WTC11 (cell line): ENCODE data around the gene CHST13. TPM values are rescaled to one million over a fixed set of nuclear protein-coding genes. Genes with fewer than 3 reads are reported as not detected.

Experiments used
- ATAC-seq: fragments of 200-7000 bp; cut with Tn5 transposase; 2 replicates; pipeline ENCODE4 v1.10.0; 2021; ENCODE audit warnings: mild to moderate bottlenecking, moderate library complexity
- CTCF ChIA-PET: fragments of 300-600 bp; sonication (Branson Sonifier 250); formaldehyde crosslinking; loops from one replicate; lab custom pipeline; 2021; ENCODE audit warnings: antibody characterized with exemption; lab: Charles Lee
- POLR2A ChIA-PET: fragments of 350-600 bp; sonication (Branson Sonifier 250); formaldehyde crosslinking; loops from one replicate; lab custom pipeline; 2021; ENCODE audit warnings: antibody characterized with exemption; lab: Charles Lee
- DNase-seq: peaks from one replicate; pipeline ENCODE4 v3.0.0; 2021; ENCODE audit warnings: low spot score
- H3K27ac Mint-ChIP-seq: 2 replicates; pipeline ENCODE4 v1.8.0; 2021; ENCODE audit warnings: mixed read lengths
- H3K27me3 Mint-ChIP-seq: 2 replicates; pipeline ENCODE4 v1.8.0; 2021; ENCODE audit warnings: low read depth, mild to moderate bottlenecking, moderate library complexity, mixed read lengths
- H3K36me3 Mint-ChIP-seq: 2 replicates; pipeline ENCODE4 v1.8.0; 2021; ENCODE audit warnings: mixed read lengths
- H3K4me1 Mint-ChIP-seq: 2 replicates; pipeline ENCODE4 v1.8.0; 2022; ENCODE audit warnings: mixed read lengths
- H3K4me3 Mint-ChIP-seq: 2 replicates; pipeline ENCODE4 v1.8.0; 2021; ENCODE audit warnings: mild to moderate bottlenecking, moderate library complexity, mixed read lengths
- H3K9me3 Mint-ChIP-seq: 2 replicates; pipeline ENCODE4 v1.8.0; 2021; ENCODE audit warnings: mixed read lengths
- CBFB ChIP-seq: sonication (generic); formaldehyde crosslinking; IDR thresholded peaks from 2 replicates; pipeline ENCODE4 v1.8.1; 2022; ENCODE audit warnings: mild to moderate bottlenecking, low read depth, missing genetic modification reagents
- CREM ChIP-seq: sonication (generic); formaldehyde crosslinking; IDR thresholded peaks from 2 replicates; pipeline ENCODE4 v1.8.1; 2022; ENCODE audit warnings: mild to moderate bottlenecking, missing genetic modification reagents, moderate library complexity
- ESRRA ChIP-seq: sonication (generic); formaldehyde crosslinking; IDR thresholded peaks from 2 replicates; pipeline ENCODE4 v1.8.1; 2022; ENCODE audit warnings: mild to moderate bottlenecking, missing genetic modification reagents, borderline replicate concordance
- GTF2I ChIP-seq: fragments of 250-450 bp; sonication (Bioruptor Pico); conservative IDR thresholded peaks from 2 replicates; pipeline ENCODE4 v1.4.0; 2021; ENCODE audit warnings: mild to moderate bottlenecking
- MXD4 ChIP-seq: fragments of 250-450 bp; sonication (Bioruptor Pico); IDR thresholded peaks from 2 replicates; pipeline ENCODE4 v1.8.0; 2021; ENCODE audit warnings: mild to moderate bottlenecking, moderate library complexity, borderline replicate concordance
- MYBL2 ChIP-seq: sonication (generic); formaldehyde crosslinking; IDR thresholded peaks from 2 replicates; pipeline ENCODE4 v1.8.1; 2023; ENCODE audit warnings: mild to moderate bottlenecking, moderate library complexity, missing genetic modification reagents
- NFATC4 ChIP-seq: fragments of 250-450 bp; sonication (Bioruptor Pico); IDR thresholded peaks from 2 replicates; pipeline ENCODE4 v1.9.0; 2021; ENCODE audit warnings: mild to moderate bottlenecking
- NR1H2 ChIP-seq: sonication (generic); formaldehyde crosslinking; IDR thresholded peaks from 2 replicates; pipeline ENCODE4 v1.9.0; 2021; ENCODE audit warnings: mild to moderate bottlenecking, moderate library complexity, missing genetic modification reagents
- NR2C2 ChIP-seq: sonication (generic); formaldehyde crosslinking; IDR thresholded peaks from 2 replicates; pipeline ENCODE4 v1.8.0; 2022; ENCODE audit warnings: mild to moderate bottlenecking, missing genetic modification reagents
- TCF7 ChIP-seq: sonication (generic); formaldehyde crosslinking; IDR thresholded peaks from 2 replicates; pipeline ENCODE4 v1.8.0; 2022; ENCODE audit warnings: mild to moderate bottlenecking, low read depth, missing genetic modification reagents, moderate library complexity
- ZNF121 ChIP-seq: sonication (generic); formaldehyde crosslinking; IDR thresholded peaks from 2 replicates; pipeline ENCODE4 v1.8.0; 2023; ENCODE audit warnings: missing genetic modification reagents
- ZNF219 ChIP-seq: sonication (generic); formaldehyde crosslinking; IDR thresholded peaks from 2 replicates; pipeline ENCODE4 v1.8.0; 2023; ENCODE audit warnings: missing genetic modification reagents, mild to moderate bottlenecking, borderline replicate concordance
- ZNF232 ChIP-seq: sonication (generic); formaldehyde crosslinking; IDR thresholded peaks from 2 replicates; pipeline ENCODE4 v1.8.0; 2022; ENCODE audit warnings: mild to moderate bottlenecking, missing genetic modification reagents
- ZNF281 ChIP-seq: sonication (generic); formaldehyde crosslinking; IDR thresholded peaks from 2 replicates; pipeline ENCODE4 v1.8.0; 2023; ENCODE audit warnings: mild to moderate bottlenecking, missing genetic modification reagents
- total RNA-seq: library from RNA; stranded (reverse); gene quantifications from 3 replicates; pipeline ENCODE4 v1.2.3, GENCODE V29; 2021
- TF ChIP-seq, protein P1 (sequence below): sonication (generic); formaldehyde crosslinking; IDR thresholded peaks from 2 replicates; pipeline ENCODE4 v1.8.1; 2022; ENCODE audit warnings: mild to moderate bottlenecking, moderate library complexity, missing genetic modification reagents
- TF ChIP-seq, protein P2 (sequence below): fragments of 250-450 bp; sonication (Bioruptor Pico); IDR thresholded peaks from 2 replicates; pipeline ENCODE4 v1.9.0; 2021; ENCODE audit warnings: mild to moderate bottlenecking
- TF ChIP-seq, protein P3 (sequence below): fragments of 250-450 bp; sonication (Bioruptor Pico); IDR thresholded peaks from 2 replicates; pipeline ENCODE4 v1.9.0; 2021; ENCODE audit warnings: mild to moderate bottlenecking
- TF ChIP-seq, protein P4 (sequence below): sonication (generic); formaldehyde crosslinking; IDR thresholded peaks from 2 replicates; pipeline ENCODE4 v1.8.1; 2022; ENCODE audit warnings: low read depth, missing genetic modification reagents, borderline replicate concordance
- TF ChIP-seq, protein P5 (sequence below): sonication (generic); formaldehyde crosslinking; IDR thresholded peaks from 2 replicates; pipeline ENCODE4 v1.8.1; 2023; ENCODE audit warnings: mild to moderate bottlenecking, missing genetic modification reagents, moderate library complexity

Gene CHST13
- total RNA-seq, 1 experiment from 2014 or later, result 4.1 TPM

DNA sequence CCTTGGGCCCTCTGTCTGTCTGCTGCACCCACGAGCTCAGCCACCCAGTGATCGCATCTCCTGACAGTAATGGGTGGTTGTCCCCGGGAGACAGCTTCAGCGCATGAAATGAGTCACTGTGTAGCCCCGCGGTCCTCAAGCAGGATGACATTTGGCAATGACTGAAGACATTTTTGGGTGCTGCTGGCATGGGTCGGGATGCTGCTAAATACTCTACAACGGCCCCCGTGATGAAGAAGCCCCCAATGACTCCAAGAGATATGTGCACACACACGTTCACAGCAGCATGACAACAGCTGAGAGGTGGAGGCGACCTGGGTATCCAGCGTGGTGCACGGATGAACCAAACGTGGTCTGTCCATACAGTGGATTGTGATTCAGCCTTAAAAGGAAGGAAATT is 30.9 kb upstream of the CHST13 start:
- Mint-ChIP-seq H3K36me3 (no peaks in the 10 kb centered on the region), H3K27ac (no peak overlapping the region), H3K27me3 (no peaks in the 10 kb centered on the region), H3K4me1 (peaks cover 8% of the 10 kb centered on the region), H3K4me3 (no peak overlapping the region), H3K9me3 (no peaks in the 10 kb centered on the region)
- DNase-seq, result no peak
- no peak for ATAC-seq
- ChIA-PET POLR2A (no interaction called here), CTCF (no interaction called here)
- no peak for TF ChIP-seq ZNF232
- TF ChIP-seq, protein P1, sequence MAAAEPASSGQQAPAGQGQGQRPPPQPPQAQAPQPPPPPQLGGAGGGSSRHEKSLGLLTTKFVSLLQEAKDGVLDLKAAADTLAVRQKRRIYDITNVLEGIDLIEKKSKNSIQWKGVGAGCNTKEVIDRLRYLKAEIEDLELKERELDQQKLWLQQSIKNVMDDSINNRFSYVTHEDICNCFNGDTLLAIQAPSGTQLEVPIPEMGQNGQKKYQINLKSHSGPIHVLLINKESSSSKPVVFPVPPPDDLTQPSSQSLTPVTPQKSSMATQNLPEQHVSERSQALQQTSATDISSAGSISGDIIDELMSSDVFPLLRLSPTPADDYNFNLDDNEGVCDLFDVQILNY (CRISPR knock-in tag), result no peak
- no peak for TF ChIP-seq ESRRA (CRISPR knock-in tag)
- TF ChIP-seq, protein P2, sequence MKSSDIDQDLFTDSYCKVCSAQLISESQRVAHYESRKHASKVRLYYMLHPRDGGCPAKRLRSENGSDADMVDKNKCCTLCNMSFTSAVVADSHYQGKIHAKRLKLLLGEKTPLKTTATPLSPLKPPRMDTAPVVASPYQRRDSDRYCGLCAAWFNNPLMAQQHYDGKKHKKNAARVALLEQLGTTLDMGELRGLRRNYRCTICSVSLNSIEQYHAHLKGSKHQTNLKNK (CRISPR knock-in tag), result no peak
- TF ChIP-seq, protein P3, sequence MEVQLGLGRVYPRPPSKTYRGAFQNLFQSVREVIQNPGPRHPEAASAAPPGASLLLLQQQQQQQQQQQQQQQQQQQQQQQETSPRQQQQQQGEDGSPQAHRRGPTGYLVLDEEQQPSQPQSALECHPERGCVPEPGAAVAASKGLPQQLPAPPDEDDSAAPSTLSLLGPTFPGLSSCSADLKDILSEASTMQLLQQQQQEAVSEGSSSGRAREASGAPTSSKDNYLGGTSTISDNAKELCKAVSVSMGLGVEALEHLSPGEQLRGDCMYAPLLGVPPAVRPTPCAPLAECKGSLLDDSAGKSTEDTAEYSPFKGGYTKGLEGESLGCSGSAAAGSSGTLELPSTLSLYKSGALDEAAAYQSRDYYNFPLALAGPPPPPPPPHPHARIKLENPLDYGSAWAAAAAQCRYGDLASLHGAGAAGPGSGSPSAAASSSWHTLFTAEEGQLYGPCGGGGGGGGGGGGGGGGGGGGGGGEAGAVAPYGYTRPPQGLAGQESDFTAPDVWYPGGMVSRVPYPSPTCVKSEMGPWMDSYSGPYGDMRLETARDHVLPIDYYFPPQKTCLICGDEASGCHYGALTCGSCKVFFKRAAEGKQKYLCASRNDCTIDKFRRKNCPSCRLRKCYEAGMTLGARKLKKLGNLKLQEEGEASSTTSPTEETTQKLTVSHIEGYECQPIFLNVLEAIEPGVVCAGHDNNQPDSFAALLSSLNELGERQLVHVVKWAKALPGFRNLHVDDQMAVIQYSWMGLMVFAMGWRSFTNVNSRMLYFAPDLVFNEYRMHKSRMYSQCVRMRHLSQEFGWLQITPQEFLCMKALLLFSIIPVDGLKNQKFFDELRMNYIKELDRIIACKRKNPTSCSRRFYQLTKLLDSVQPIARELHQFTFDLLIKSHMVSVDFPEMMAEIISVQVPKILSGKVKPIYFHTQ (CRISPR knock-in tag), result no peak
- no peak for TF ChIP-seq CBFB (CRISPR knock-in tag)
- no peak for TF ChIP-seq NR1H2 (CRISPR knock-in tag)
- TF ChIP-seq ZNF281 (CRISPR knock-in tag), result no peak
- TF ChIP-seq, protein P4, sequence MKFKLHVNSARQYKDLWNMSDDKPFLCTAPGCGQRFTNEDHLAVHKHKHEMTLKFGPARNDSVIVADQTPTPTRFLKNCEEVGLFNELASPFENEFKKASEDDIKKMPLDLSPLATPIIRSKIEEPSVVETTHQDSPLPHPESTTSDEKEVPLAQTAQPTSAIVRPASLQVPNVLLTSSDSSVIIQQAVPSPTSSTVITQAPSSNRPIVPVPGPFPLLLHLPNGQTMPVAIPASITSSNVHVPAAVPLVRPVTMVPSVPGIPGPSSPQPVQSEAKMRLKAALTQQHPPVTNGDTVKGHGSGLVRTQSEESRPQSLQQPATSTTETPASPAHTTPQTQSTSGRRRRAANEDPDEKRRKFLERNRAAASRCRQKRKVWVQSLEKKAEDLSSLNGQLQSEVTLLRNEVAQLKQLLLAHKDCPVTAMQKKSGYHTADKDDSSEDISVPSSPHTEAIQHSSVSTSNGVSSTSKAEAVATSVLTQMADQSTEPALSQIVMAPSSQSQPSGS (CRISPR knock-in tag), result no peak
- no peak for TF ChIP-seq CREM (CRISPR knock-in tag)
- no peak for TF ChIP-seq MXD4
- no peak for TF ChIP-seq NFATC4 (CRISPR knock-in tag)
- no peak for TF ChIP-seq GTF2I (CRISPR knock-in tag)
- no peak for TF ChIP-seq NR2C2 (CRISPR knock-in tag)
- no peak for TF ChIP-seq ZNF121 (CRISPR knock-in tag)
- TF ChIP-seq, protein P5, sequence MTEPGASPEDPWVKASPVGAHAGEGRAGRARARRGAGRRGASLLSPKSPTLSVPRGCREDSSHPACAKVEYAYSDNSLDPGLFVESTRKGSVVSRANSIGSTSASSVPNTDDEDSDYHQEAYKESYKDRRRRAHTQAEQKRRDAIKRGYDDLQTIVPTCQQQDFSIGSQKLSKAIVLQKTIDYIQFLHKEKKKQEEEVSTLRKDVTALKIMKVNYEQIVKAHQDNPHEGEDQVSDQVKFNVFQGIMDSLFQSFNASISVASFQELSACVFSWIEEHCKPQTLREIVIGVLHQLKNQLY (CRISPR knock-in tag), result no peak
- no peak for TF ChIP-seq TCF7 (CRISPR knock-in tag)
- no peak for TF ChIP-seq ZNF219 (CRISPR knock-in tag)
- no peak for TF ChIP-seq MYBL2 (CRISPR knock-in tag)
